Neural cell (in vitro differentiated cells): Measurements from ENCODE around the gene RAD51B. TPM values are rescaled to one million over a fixed set of nuclear protein-coding genes. Genes with fewer than 3 reads are reported as not detected.

Source experiments
- H2AFZ ChIP-seq: fragments of 200-600, 300-800 bp; sonication (generic), shearing (Covaris generic); 2 replicates; pipeline ENCODE4 v1.6.0; 2014; ENCODE audit warnings: low read depth, mild to moderate bottlenecking, antibody characterized with exemption, low read length, moderate library complexity
- H3F3A ChIP-seq: fragments of 200-600 bp; shearing (Covaris generic); 2 replicates; pipeline ENCODE4 v1.6.1; 2016; ENCODE audit warnings: mild to moderate bottlenecking, moderate library complexity, mixed read lengths, antibody characterized with exemption, low read length; ENCODE audit not compliant: insufficient read depth, poor library complexity, severe bottlenecking
- H3K27ac ChIP-seq: fragments of 200-600, 300-800 bp; sonication (generic), shearing (Covaris generic); 2 replicates; pipeline ENCODE4 v1.5.1; 2014; ENCODE audit warnings: mild to moderate bottlenecking, low read length, moderate library complexity
- H3K27me3 ChIP-seq: fragments of 300-800, 200-600 bp; sonication (generic), shearing (Covaris generic); 2 replicates; pipeline ENCODE4 v1.6.0; 2014; ENCODE audit warnings: mild to moderate bottlenecking, low read depth, low read length, moderate library complexity; ENCODE audit not compliant: insufficient read depth
- H3K36me3 ChIP-seq: fragments of 300-800, 200-600 bp; sonication (generic), shearing (Covaris generic); 2 replicates; pipeline ENCODE4 v1.5.1; 2014; ENCODE audit warnings: mild to moderate bottlenecking, antibody characterized with exemption, low read length, moderate library complexity; ENCODE audit not compliant: insufficient read depth
- H3K4me2 ChIP-seq: fragments of 300-800, 200-600 bp; sonication (generic), shearing (Covaris generic); 2 replicates; pipeline ENCODE4 v1.6.0; 2014; ENCODE audit warnings: mild to moderate bottlenecking, low read length
- H3K4me3 ChIP-seq: fragments of 300-800, 200-600 bp; sonication (generic), shearing (Covaris generic); 2 replicates; pipeline ENCODE4 v1.5.1; 2014; ENCODE audit warnings: mild to moderate bottlenecking, low read length, moderate library complexity
- H3K79me2 ChIP-seq: fragments of 200-600 bp; shearing (Covaris generic); replicated peaks from 2 replicates; pipeline ENCODE4 v1.6.0; 2014; ENCODE audit warnings: mild to moderate bottlenecking, low read length, moderate library complexity; ENCODE audit not compliant: insufficient read depth
- H3K9ac ChIP-seq: fragments of 300-800, 200-600 bp; sonication (generic), shearing (Covaris generic); 2 replicates; pipeline ENCODE4 v1.6.1; 2016; ENCODE audit warnings: mild to moderate bottlenecking, low read length, mixed read lengths
- H3K9me2 ChIP-seq: fragments of 200-600 bp; shearing (Covaris generic); 2 replicates; pipeline ENCODE4 v1.6.1; 2016; ENCODE audit warnings: mild to moderate bottlenecking, low read length, mixed read lengths; ENCODE audit not compliant: insufficient read depth
- H3K9me3 ChIP-seq: fragments of 200-600, 300-800 bp; sonication (generic), shearing (Covaris generic); 2 replicates; pipeline ENCODE4 v1.6.1; 2016; ENCODE audit warnings: mild to moderate bottlenecking, mixed run types, low read length, moderate library complexity, mixed read lengths
- H4K20me1 ChIP-seq: fragments of 200-600 bp; shearing (Covaris generic); 2 replicates; pipeline ENCODE4 v1.6.1; 2016; ENCODE audit warnings: mild to moderate bottlenecking, mixed run types; ENCODE audit not compliant: insufficient read depth
- CTCF ChIP-seq: fragments of 450-650 bp; IDR thresholded peaks from 2 replicates; pipeline ENCODE4 v1.5.1; 2014; ENCODE audit warnings: antibody characterized with exemption, mild to moderate bottlenecking, moderate library complexity; ENCODE audit not compliant: poor library complexity, severe bottlenecking
- EP300 ChIP-seq: fragments of 450-650 bp; conservative IDR thresholded peaks from 2 replicates; pipeline ENCODE4 v1.6.1; 2014; ENCODE audit warnings: antibody characterized with exemption, mild to moderate bottlenecking, moderate library complexity; ENCODE audit not compliant: poor library complexity, severe bottlenecking
- EZH2 ChIP-seq: fragments of 200-600, 300-800 bp; shearing (Covaris generic), sonication (generic); IDR thresholded peaks from 2 replicates; pipeline ENCODE4 v1.6.1; 2014; ENCODE audit warnings: antibody characterized with exemption, low read length, borderline replicate concordance, mild to moderate bottlenecking; ENCODE audit not compliant: insufficient read depth, poor library complexity, severe bottlenecking
- MXI1 ChIP-seq: fragments of 450-650 bp; conservative IDR thresholded peaks from 2 replicates; pipeline ENCODE4 v1.6.1; 2014; ENCODE audit warnings: antibody characterized with exemption, mild to moderate bottlenecking; ENCODE audit not compliant: poor library complexity, severe bottlenecking
- POLR2AphosphoS5 ChIP-seq: IDR thresholded peaks from 2 replicates; pipeline ENCODE4 v1.6.1; 2012
- RAD21 ChIP-seq: fragments of 450-650 bp; conservative IDR thresholded peaks from 2 replicates; pipeline ENCODE4 v1.6.1; 2014; ENCODE audit warnings: antibody characterized with exemption, mild to moderate bottlenecking, moderate library complexity
- REST ChIP-seq: IDR thresholded peaks from 2 replicates; pipeline ENCODE4 v1.6.1; 2012; ENCODE audit warnings: borderline replicate concordance
- SMC3 ChIP-seq: fragments of 450-650 bp; conservative IDR thresholded peaks from 2 replicates; pipeline ENCODE4 v1.6.1; 2014; ENCODE audit warnings: antibody characterized with exemption, mild to moderate bottlenecking, moderate library complexity; ENCODE audit not compliant: poor library complexity
- TAF1 ChIP-seq: IDR thresholded peaks from 2 replicates; pipeline ENCODE4 v1.6.1; 2012; ENCODE audit warnings: low read depth
- polyA plus RNA-seq: library from polyadenylated mRNA; depleted of rRNA; stranded (reverse); fragments of >200 nt; gene quantifications from 2 replicates; pipeline ENCODE4 v1.2.3, GENCODE V29; 2014

Gene RAD51B
- polyA plus RNA-seq, 1 donor from 2014 or later = 3.1 TPM

- Histone ChIP-seq H3K4me2 (no peak overlapping the region), H3K27me3 (no peaks in the 10 kb centered on the region), H3K9me3 (no peaks in the 10 kb centered on the region), H4K20me1 (no peaks in the 10 kb centered on the region), H3K36me3 (peaks cover 6% of the 10 kb centered on the region), H3K4me3 (no peak overlapping the region), H3K27ac (no peak overlapping the region), H3K9ac (no peak overlapping the region), H3K9me2 (no peaks in the 10 kb centered on the region), H2AFZ (no peak overlapping the region), H3K79me2 (no peaks in the 10 kb centered on the region), H3F3A (no peaks in the 10 kb centered on the region)
- TF ChIP-seq MXI1 (no peak), CTCF (no peak), RAD21 (no peak), SMC3 (no peak), EP300 (no peak), POLR2AphosphoS5 (no peak), REST (no peak), TAF1 (no peak), EZH2 (no peak)
Measured at GRCh38 chr14:67776653-67777322, 42.8 kb upstream of the RAD51B start.

GRCh38 chr14:67778792-67779191, 40.8 kb upstream of the RAD51B start:
- Histone ChIP-seq H3K9me2 (no peaks in the 10 kb centered on the region), H2AFZ (no peak overlapping the region), H3K9ac (no peak overlapping the region), H3F3A (no peaks in the 10 kb centered on the region), H3K36me3 (peaks cover 6% of the 10 kb centered on the region), H4K20me1 (no peaks in the 10 kb centered on the region), H3K4me2 (no peak overlapping the region), H3K27ac (no peak overlapping the region), H3K79me2 (no peaks in the 10 kb centered on the region), H3K4me3 (no peak overlapping the region), H3K9me3 (no peaks in the 10 kb centered on the region), H3K27me3 (no peaks in the 10 kb centered on the region)
- TF ChIP-seq TAF1 (no peak), REST (no peak), POLR2AphosphoS5 (no peak), MXI1 (no peak), RAD21 (no peak), EP300 (no peak), EZH2 (no peak), CTCF (no peak), SMC3 (no peak)
